Measurements from ENCODE around the gene ARNT2.

Gene ARNT2

GRCh38 chr15:80404761-80405553, 775 bp downstream of the ARNT2 start:
- intact Hi-C loops (cut with DNase I), result no loop called here
- peak; percentile 40 to 87 (median 66) for DNase-seq

- no peak for DNase-seq
- intact Hi-C loops (cut with DNase I), result no loop called here
Observed at GRCh38 chr15:80405554-80405850, 1.3 kb downstream of the ARNT2 start.

GRCh38 chr15:80405970-80406369, 1.8 kb downstream of the ARNT2 start:
- no peak for DNase-seq
- intact Hi-C loops (cut with DNase I), result no loop called here

GRCh38 chr15:80411788-80412288, 7.7 kb downstream of the ARNT2 start:
- intact Hi-C loops (cut with DNase I), result no loop called here
- DNase-seq, result no peak

GRCh38 chr15:80414546-80415357, 10.6 kb downstream of the ARNT2 start:
- DNase-seq, result no peak
- intact Hi-C loops (cut with DNase I), result no loop called here

- DNase-seq, result peak in 10 of 42 donors; percentile 7 to 65 (median 38)
- intact Hi-C loops (cut with DNase I), result no loop called here
Observed at GRCh38 chr15:80415358-80415670, 11.1 kb downstream of the ARNT2 start.

- DNase-seq, result no peak
Observed at GRCh38 chr15:80416702-80417101, 12.5 kb downstream of the ARNT2 start.

GRCh38 chr15:80418892-80419537, 14.8 kb downstream of the ARNT2 start:
- DNase-seq, result peak in 21 of 42 donors; percentile 41 to 81 (median 59)
- intact Hi-C loops (cut with DNase I), result no loop called here

More at GRCh38 chr15:80416702-80417101, 12.5 kb downstream of the ARNT2 start:
- intact Hi-C loops (cut with DNase I), result no loop called here

- DNase-seq, result peak in 1 of 42 donors; percentile 21
Observed at GRCh38 chr15:80419546-80419945, 15.4 kb downstream of the ARNT2 start.

GRCh38 chr15:80420658-80421057, 16.5 kb downstream of the ARNT2 start:
- intact Hi-C loops (cut with DNase I), result no loop called here
- no peak for DNase-seq

More at GRCh38 chr15:80419546-80419945, 15.4 kb downstream of the ARNT2 start:
- intact Hi-C loops (cut with DNase I), result no loop called here

GRCh38 chr15:80423215-80423614, 19.0 kb downstream of the ARNT2 start:
- intact Hi-C loops (cut with DNase I), result no loop called here
- no peak for DNase-seq

- intact Hi-C loops (cut with DNase I), result no loop called here
- DNase-seq, result no peak
Observed at GRCh38 chr15:80424381-80424780, 20.2 kb downstream of the ARNT2 start.

GRCh38 chr15:80426316-80426715, 22.1 kb downstream of the ARNT2 start:
- DNase-seq, result peak in 38 of 42 donors; percentile 31 to 86 (median 70)
- intact Hi-C loops (cut with DNase I), result no loop called here

- intact Hi-C loops (cut with DNase I), result no loop called here
Observed at GRCh38 chr15:80429964-80430363, 25.8 kb downstream of the ARNT2 start.

GRCh38 chr15:80431635-80432344, 27.6 kb downstream of the ARNT2 start:
- DNase-seq, result peak in 1 of 42 donors; percentile 39
- intact Hi-C loops (cut with DNase I), result no loop called here

More at GRCh38 chr15:80429964-80430363, 25.8 kb downstream of the ARNT2 start:
- peak in 1 of 42 donors; percentile 39 for DNase-seq

- no peak for DNase-seq
- intact Hi-C loops (cut with DNase I), result no loop called here
Observed at GRCh38 chr15:80432345-80432702, 28.1 kb downstream of the ARNT2 start.

GRCh38 chr15:80433836-80434235, 29.7 kb downstream of the ARNT2 start:
- intact Hi-C loops (cut with DNase I), result no loop called here

GRCh38 chr15:80434926-80435720, 30.9 kb downstream of the ARNT2 start:
- DNase-seq, result peak in 2 of 42 donors; percentile 13 to 33

More at GRCh38 chr15:80433836-80434235, 29.7 kb downstream of the ARNT2 start:
- peak in 1 of 42 donors; percentile 30 for DNase-seq

More at GRCh38 chr15:80434926-80435720, 30.9 kb downstream of the ARNT2 start:
- intact Hi-C loops (cut with DNase I), result no loop called here
